Skin epidermis (tissue), 12 donors: ENCODE data around the gene TNPO3.
"Not testable (repeated sequence)": the region's sequence is repeated elsewhere in the genome, so short reads cannot be mapped to it uniquely, and the experiment has no call there.

ENCODE experiments used
- H3K27ac ChIP-seq, 21 experiments: fragments of 200-600 bp; sonication (generic) in 11 of 21; one replicate each; pipeline ENCODE4 v1.5.0; 2020; ENCODE audit warnings: mild to moderate bottlenecking in 3 of 21, inconsistent platforms in 2 of 21, moderate library complexity in 2 of 21
- H3K4me3 ChIP-seq, 7 experiments: fragments of 200-600 bp; sonication (generic) in 2 of 7; one replicate each; pipeline ENCODE4 v1.5.0; 2020; ENCODE audit warnings: inconsistent platforms in 2 of 7, mild to moderate bottlenecking in 2 of 7, moderate library complexity in 1 of 7

Gene TNPO3

GRCh38 chr7:128914566-128915151 lies 140.3 kb downstream of the TNPO3 start:
- Histone ChIP-seq H3K4me3 (peak overlapping the region in 1 of 7 experiments; percentile 5), H3K27ac (no peak overlapping the region)

- Histone ChIP-seq H3K27ac (no peak overlapping the region), H3K4me3 (no peak overlapping the region)
Observed at GRCh38 chr7:128913870-128914565, 140.9 kb downstream of the TNPO3 start.

- H3K4me3 ChIP-seq: not testable (repeated sequence)
Observed at GRCh38 chr7:128912709-128913495, 142.0 kb downstream of the TNPO3 start.

DNA sequence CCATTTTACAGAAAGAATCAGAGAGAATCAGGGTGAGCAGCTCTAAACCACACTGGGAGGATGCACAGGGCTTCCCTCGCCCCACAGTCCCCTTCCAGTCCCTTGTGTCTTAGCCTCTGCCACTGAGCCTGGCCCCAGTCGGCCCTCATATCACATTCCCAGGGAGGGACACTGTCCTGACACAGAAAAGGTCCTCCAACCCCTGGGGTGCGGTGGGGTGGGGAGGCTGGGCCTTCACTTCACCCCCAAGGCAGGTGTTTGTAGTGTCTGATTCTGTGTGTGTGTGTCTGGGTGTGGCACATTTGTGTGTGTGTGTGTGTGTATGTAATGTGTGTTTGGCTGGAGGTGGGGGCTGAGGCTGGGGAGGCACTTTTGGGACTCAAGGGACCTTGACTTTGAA lies 142.6 kb downstream of the TNPO3 start:
- Histone ChIP-seq H3K27ac (peak overlapping the region in 1 of 21 experiments; percentile 34), H3K4me3 (no peak overlapping the region)

More at GRCh38 chr7:128912709-128913495, 142.0 kb downstream of the TNPO3 start:
- H3K27ac ChIP-seq: not testable (repeated sequence)

DNA sequence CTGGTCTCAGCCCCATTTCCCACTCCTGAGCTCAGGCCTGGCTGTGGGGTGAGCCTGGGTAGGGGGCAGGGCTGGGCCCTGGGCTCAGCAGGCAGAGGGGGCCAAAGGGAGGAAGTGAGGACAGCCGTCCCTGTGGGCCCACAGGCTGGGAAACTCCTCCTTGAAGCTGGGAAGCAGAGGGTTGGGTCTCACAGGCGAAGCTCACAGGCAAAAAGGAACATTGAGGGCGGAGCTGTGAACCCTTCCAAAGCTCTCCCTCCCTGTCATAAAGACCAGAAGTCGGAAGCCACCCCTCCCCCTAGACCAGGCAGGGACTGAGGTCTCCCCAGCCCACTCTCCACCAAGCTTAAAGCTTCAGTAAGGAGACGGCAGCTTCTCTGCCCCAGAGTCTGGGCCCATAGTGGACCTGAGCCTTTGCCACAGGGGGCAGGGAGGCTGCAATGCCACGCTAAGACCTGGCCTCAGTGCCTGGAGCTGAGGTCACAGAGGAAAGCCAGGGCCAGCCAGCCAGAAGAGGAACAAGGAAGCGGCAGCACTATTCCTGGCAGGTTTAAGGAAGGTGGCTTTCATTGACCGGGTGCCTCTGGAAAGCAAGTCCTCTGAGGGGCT lies 143.4 kb downstream of the TNPO3 start:
- Histone ChIP-seq H3K27ac (peak overlapping the region in 4 of 21 experiments; percentile 24 to 69 (median 42)), H3K4me3 (no peak overlapping the region)

DNA sequence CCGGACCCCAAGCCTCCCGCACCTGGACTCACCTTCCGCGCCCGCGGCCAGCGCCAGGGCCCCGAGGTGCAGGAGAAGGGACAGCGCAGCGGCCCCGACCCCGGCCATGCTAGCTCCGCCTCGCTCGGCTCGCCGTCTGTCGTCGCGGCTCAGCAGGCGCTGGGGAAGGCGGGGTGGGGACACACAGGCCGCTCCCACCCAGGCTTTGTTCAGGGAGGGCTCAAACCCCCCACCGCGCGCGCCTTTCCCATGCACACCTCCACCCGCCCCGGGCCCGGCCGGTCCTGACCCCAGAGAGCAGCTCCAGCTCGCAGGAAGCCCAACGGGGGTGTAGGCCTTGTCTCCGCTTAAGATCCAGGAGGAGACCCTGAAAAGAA lies 144.4 kb downstream of the TNPO3 start, which contains the start of gene KCP:
TSS of gene KCP (minus strand) at position 141 of the 377 bp plus-strand sequence. CDS start at position 108, 33 bp downstream.
- Histone ChIP-seq H3K27ac (peak within 1 kb of the TSS in 5 of 21 experiments; percentile 26 to 69 (median 40)), H3K4me3 (peak within 1 kb of the TSS in 5 of 7 experiments; percentile 8 to 19 (median 9))

DNA sequence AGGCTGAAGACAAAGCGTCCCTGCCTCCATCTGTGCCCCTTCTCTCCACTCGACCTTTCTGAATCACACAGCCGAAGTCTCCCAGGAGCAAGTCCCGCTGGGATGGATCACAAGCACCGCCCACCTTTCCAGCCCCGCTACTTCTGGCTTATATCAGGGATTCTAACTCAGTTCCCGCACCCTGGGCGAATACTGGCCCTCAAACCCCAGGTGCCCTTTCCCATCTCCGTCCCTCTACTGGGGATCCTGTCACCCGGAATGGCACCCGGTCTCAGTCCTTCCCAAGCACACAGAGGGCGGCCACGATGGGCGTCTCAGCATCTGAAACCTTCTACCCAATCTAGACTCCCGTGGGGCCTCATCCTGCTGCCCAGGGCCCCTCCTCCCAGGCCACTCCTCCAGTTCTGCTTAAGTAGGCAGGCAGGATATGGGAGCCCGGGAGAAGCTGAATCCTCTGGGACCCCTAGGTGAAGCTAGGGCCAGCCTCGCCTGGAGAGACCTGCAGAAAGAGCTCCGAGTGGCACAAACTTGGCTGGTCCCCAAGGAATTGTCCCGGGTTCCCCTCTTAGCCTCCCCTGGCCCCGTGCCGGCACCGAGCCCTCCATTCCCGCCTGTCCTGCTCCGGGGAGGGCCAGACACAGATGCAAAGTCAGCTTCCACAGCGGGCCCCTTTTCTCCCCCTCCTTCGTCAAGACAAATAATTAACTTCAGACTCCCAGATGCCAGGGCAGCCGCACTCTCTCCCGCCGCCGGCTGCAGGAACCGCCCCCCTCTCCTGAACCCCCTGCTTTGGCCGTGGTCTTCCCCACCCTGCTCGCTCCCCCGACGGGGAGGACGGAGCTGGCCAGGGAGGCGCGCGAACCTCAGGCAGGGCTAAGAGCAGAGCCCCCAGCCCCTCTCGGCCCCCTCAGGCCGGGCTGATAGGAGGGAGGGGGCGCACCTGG lies 145.0 kb downstream of the TNPO3 start:
- Histone ChIP-seq H3K27ac (peak overlapping the region in 2 of 21 experiments; percentile 26 to 69), H3K4me3 (peak overlapping the region in 5 of 7 experiments; percentile 8 to 19 (median 9))

DNA sequence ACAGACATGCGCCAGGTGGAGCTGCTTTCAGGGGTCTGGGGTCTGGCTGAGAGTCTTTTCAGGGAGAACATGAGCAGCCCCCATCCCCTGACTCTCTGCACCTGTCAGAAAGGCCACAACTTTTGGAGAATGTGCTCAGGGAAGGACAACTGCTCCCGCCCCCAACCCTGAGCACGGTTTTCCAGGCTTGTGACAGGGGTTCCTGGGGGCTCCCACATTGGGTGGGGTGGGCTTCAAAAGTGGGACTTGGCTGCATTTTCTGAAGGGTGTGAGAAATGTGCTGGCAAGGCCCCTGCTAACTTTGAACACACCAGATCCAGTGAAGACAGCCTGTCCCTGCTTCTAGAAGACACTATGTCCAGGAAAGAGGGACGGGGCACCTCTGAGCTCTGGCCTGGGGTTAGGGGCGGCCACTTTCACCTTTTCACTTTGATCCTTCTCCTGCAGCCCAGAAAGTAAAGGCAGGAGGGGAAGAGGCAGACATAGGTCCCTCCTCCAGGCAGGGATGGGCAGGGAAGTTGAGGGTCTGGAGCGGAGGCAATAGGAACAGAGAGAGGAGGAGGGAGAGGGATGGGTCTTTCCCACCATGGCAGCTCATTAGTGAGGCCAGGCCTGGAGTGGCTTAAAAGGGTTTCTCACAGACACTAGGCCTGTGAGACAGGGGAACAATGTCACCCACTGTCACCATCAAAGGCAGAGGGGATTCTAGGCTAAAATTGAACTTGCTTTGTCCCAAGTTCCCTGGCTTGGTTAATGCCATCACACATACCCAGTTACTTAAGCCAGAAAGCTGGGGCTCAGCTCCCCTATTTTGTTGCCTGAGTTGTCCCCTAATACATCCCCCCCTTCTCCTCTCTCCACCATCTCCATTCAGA lies 145.9 kb downstream of the TNPO3 start:
- H3K4me3 ChIP-seq: no peak overlapping the region
- no peak overlapping the region for H3K27ac ChIP-seq

DNA sequence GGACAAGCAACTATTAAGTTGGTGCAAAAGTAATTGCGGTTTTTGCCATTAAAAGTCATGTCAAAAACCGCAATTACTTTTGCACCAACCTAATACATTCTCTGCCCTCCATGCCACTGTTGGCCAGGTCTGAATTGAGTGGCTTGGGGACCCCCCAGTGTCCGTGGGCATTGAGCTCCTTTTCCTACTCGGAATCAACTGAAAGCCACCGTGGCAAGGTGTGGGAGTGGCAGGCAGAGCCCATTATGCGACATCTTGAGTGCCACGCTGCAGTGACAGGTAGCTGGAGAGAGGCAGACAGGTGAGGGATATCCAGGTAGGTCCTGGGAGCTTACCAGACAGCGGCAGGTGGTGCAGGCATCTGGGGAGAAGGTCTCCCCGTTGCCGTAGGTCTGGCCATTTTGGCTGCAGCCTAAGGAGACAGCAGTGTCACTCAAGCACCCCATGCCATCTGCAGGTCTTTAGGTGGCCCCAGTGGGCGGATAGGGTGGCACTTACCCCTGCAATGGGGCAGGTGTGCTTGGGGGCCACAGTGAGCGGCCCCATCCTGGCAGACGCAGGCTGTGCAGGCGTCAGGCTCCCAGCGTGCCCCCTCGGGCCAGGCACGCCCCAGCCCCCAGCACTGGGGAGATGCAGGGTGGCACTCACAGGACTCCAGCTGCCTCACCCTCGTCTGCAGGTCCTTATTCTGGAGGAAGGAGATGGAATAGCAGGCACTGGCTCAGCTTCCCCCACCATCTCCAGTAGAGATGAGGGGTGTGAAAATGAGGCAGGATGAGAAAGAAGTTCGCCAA lies 147.9 kb downstream of the TNPO3 start:
- no peak overlapping the region for H3K4me3 ChIP-seq
- no peak overlapping the region for H3K27ac ChIP-seq

GRCh38 chr7:128906001-128906765 lies 148.7 kb downstream of the TNPO3 start:
- H3K27ac ChIP-seq: no peak overlapping the region

GRCh38 chr7:128904381-128905197 lies 150.3 kb downstream of the TNPO3 start:
- Histone ChIP-seq H3K4me3 (no peak overlapping the region), H3K27ac (no peak overlapping the region)

More at GRCh38 chr7:128906001-128906765, 148.7 kb downstream of the TNPO3 start:
- no peak overlapping the region for H3K4me3 ChIP-seq
